Inflammatory macrophage treated with lipopolysaccharide for 4 hours (primary cell): ENCODE results near the gene FAS.

Experiments used
- DNase-seq: peaks from one replicate; pipeline ENCODE4 v3.0.0-alpha.2; 2020

Gene FAS

DNA sequence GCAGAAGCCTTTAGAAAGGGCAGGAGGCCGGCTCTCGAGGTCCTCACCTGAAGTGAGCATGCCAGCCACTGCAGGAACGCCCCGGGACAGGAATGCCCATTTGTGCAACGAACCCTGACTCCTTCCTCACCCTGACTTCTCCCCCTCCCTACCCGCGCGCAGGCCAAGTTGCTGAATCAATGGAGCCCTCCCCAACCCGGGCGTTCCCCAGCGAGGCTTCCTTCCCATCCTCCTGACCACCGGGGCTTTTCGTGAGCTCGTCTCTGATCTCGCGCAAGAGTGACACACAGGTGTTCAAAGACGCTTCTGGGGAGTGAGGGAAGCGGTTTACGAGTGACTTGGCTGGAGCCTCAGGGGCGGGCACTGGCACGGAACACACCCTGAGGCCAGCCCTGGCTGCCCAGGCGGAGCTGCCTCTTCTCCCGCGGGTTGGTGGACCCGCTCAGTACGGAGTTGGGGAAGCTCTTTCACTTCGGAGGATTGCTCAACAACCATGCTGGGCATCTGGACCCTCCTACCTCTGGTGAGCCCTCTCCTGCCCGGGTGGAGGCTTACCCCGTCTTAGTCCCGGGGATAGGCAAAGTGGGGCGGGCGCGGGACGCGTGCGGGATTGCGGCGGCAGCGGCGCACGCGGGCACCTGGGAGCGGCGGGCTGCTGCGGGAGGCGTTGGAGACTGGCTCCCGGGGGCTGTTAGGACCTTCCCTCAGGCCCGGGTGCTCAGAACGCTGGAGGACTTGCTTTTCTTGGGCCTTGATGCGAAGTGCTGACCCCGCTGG, at the start of gene FAS:
Gene FAS (plus strand): TSS at position 415 of the 777 bp plus-strand sequence. CDS start 79 bp downstream, at position 494.
- peak; percentile 79 for DNase-seq

DNA sequence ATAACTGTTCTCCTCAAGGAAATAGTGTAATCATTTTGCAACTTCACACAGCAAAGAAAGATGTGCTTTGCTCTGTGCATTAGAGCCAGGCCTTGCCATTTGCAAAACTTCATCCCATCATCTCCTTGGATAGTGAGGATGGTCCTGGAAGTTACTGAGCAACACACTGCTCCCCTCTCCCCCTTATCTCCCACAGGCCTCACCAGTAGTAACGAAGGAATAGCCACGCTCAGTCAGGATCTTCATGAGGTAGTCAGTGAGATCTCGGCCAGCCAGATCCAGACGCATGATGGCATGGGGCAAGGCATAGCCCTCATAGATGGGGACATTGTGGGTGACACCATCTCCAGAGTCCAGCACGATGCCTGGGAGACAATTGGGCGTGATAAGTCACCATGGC, 49.6 kb upstream of the FAS start:
- DNase-seq = no peak

DNA sequence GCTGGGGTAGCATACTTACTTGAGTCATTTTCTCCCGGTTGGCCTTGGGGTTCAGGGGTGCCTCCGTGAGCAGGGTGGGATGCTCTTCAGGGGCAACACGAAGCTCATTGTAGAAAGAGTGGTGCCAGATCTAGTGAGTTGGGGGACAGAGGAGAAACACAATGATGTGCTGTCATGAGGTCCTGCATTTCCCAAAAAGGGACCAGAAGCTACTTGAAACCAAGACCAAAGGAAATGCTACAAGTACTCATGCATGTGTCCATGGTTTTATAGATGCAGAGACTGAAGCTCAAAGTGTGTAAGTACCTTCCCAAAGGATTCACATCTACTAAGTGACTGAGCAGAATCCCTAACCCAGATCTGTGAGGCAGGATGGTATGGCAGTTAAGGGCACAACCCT, 46.8 kb upstream of the FAS start:
- no peak for DNase-seq

DNA sequence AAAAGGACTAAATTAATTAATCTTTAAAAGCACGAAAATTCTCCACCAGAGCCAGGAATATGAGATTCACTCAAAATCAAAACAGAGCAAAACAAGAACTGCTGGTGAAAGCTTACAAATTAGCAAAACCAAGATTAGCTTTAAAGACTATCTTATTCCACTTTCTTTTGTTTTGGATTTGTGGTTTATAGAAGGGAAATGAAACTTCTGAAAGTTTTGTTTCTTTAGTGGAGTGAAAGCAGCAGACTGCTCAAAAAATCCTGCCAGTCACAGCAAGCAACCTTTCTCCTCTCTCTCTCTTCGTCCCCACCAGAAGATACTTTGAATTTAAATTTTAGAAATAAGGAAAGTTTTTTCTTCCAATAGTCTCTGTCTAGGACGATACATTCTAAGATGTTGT, 45.8 kb upstream of the FAS start:
- DNase-seq = peak; percentile 68

DNA sequence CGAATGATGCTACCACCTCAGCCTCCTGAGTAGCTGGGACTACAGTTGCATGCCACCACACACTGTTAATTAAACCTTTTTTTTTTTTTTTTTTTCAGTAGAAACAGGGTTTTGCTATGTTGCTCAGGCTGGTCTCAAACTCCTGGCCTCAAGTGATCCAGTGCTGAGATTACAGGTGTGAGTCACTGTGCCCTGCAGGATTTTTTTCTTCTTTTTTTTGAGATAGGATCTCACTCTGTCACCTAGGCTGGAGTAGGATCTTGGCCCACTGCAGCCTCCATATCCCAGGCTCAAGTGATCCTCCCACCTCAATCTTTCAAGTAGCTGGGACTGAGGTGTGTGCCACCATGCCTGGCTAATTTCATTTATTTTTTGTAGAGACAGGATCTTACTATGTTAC, 44.4 kb upstream of the FAS start:
- no peak for DNase-seq

DNA sequence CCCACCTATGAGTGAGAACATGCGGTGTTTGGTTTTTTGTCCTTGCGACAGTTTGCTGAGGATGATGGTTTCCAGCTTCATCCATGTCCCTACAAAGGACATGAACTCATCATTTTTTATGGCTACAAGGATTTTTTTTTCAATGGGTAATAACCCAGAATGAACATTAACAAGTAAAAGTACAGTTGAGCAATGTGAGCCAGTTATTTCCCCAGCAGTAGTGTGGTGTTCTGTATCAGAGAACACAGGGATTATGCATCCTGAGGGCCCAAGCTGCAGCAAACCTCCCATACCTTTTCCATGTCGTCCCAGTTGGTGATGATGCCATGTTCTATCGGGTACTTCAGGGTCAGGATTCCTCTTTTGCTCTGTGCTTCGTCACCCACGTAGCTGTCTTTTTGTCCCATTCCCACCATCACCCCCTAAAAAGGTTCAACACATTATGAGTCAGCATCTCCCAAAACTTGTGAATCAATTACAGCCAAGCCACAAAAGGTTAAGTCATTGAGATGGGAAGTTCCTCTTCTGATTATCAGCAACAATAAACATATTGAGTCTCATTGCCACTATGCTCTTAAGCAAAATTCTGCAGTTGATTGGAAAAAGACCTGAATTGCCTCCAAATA, 43.5 kb upstream of the FAS start:
- DNase-seq = no peak

DNA sequence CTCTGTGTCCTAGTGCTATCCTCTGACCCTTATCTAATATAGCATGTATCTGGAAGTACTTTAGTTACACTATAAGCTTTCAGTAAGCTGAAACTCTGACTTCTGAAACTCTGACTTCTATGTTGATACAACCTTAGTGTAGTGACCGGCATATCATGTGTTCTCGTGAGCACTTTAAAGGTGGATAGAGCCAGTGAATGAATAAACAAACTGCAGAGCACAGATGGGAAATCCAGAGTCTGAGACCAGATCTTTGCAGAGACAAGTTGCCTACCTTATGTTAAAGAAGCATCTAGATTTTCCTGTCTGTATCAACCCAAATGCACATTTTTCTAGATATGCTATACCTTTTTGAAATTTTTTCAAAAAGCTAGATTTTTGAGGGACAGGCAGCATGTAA, 41.5 kb upstream of the FAS start:
- DNase-seq = no peak

DNA sequence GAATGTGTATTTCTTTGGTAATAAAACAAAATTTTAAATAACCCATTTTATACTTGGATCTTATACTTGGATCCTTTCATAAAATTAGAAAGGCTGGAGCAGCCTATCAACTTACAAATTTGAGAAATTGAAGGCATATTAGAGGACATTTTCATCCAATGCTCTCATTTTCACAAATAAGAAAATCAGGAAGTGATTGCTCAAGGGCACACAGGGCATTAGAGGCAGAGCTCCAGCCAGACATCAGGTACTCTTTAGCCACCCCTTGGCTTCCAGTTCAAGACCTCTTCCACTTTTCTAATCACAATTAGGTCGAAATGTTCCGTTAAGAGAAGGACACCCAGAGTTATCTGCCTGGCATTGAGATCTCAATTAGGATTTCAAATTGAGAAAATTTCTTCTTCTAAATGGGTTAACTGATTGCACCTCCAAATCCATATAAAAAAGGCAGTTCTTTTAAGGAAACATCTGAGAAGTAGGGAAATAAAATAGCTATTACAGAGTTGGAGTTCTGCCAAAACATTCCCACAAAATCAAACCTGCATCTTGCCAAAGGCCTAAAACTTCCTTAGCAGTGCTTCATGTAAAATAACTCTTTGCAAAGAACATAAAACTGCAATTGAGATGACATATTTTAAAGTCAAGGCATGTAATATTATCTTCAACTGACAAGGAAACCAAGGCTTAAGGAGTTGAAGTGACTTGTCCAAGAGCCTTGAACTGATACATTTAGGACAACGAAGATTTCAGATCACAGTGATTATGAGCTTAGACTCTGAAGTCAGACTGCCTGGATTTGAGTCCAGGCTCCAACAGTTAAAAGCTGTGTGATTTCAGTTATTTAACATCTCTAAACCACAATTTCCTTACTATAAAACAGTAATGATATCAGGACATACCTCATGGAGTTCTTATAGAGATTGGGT, 40.4 kb upstream of the FAS start:
- DNase-seq = peak; percentile 45

DNA sequence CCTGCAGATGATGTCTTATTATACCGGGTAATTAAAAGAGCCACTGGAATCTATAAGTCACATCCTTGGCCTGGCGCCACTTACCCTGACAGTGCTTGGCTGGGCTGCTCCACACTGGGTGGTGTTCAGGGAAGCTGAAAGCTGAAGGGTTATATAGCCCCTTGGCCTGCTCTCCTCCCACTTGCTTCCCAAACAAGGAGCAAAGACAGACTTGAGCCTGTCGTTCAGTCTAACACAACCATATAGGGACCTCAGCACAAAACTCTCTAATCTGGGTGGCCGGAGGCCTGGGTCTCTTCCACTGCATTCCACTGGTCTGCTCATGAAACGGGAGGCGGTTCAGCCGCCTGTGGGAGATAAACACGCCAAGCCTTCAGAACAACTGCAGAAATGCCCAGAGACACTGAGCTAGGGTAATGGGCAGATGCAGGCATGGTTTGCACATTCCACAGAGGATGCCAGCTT, 37.9 kb upstream of the FAS start, which contains the start of gene ACTA2:
Gene ACTA2 (minus strand): TSS at position 127 of the 465 bp plus-strand sequence. CDS start 3,843 bp downstream, outside the sequence.
- DNase-seq = no peak

DNA sequence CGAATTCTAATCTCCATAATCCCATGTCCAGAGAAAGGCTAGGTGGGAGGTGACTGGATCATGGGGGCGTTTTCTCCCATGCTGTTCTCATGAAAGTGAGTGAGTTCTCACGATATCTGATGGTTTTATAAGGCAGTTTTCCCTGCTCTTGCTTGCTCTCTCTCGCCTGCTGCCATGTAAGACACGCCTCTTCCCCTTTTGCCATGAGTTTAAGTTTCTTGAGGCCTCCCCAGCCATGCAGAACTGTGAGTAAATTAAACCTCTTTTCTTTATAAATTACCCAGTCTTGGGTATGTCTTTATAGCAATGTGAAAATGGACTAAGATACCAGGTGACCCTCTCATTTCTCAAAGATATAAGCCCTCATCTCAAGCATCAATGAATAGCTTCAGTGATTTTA, 36.9 kb upstream of the FAS start:
- no peak for DNase-seq

DNA sequence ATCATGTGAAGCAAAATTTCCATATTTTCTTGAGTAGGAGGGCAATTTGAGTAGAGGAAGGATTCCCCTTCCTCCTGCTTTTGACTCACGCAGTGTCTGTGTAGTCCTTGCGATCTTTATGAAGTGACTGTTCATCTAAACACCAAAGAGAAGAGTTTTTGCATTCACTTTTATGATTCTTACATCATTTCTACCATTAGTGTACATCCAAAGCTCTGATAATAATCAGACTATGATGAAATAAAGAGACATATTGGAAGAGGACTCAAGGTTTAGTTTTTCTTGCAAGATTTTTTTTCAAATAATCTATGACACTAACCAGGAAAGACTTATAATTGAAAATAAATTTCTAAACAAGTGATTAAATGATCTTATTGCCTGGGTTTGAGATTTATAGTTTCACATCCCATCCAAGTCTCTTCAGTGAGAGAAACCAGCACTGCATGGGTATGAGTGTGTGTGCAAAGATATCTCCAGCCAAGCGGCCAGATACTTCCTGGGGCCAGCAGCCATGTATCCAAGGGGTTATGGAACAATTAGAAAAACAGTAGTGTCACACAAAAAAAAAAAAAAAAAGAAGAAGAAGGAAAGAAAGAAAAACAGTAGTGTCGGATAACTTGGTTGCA, 36.0 kb upstream of the FAS start:
- no peak for DNase-seq

DNA sequence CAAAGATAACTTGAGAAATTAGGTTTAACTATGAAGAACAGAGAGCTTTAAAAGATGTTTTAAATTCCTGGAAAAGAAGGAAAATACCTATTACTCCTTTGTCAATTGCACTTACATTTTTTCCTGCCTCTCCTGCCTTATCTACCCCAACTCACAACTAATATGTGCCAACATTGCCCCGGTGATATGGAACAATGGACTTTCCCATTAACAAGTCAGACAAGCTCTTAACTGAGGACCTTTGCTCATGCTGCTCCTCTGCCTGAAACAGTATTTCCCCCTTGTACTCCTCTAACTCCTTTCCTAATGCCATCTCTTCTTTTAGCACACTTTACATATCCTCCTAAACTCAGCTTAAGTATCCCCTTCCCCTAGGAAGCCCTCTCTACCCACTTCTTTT, 33.2 kb upstream of the FAS start:
- no peak for DNase-seq

DNA sequence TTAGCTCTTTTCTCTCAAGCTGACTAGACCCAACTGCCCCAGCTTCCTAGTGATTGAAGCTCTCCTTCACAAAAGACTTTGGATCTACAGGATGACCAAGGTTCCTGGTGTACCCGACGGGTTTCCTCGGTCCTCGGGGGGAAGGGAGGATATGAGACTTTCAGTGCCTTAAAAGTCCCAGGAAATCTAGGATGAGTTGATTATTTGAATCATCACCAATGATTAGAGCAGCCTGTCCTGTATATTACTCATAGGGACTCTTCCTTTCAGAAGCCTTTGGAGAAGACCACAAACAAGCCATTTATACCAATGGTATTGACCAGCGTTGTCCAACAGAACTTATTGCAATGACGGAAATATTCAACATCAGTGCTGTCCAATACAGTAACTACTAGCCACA, 31.9 kb upstream of the FAS start:
- no peak for DNase-seq

DNA sequence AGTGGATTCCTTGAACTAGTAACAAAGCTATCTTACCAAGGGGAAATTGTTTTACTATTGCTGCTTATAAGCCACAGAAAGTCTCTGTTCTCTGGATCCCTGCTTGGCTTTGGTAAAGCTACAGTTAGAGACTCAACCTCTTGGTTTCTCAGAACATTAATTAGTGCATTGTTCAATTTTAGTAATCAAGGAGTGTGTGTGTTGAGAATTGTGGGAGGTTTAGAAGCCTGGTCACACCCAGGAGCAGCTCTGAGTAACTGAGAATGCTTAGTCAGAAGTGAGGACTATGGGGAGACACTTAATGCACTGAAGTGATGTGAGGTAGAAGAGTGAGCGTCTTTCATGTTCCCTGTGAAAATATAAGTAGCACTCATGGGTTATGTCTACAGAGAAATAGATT, 29.8 kb upstream of the FAS start:
- DNase-seq = no peak

DNA sequence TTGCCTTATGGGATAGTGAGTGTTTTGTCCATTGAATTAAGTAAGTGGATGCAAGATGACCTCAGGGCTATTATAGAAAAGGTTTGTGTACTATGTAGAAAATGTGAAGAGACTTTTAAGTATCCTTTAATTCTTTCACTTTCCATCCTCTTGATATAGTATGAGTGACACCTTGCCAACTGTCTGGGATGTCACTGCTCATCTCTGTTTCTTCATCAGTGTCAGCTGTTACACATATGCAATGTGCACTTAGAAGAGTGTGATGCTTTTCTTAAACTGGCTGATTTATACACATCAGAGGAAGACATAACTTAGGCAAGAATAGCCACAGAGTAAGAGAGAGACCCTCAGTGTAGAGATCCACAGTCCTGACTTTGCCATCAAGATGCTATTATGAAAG, 29.3 kb upstream of the FAS start:
- peak; percentile 33 for DNase-seq

DNA sequence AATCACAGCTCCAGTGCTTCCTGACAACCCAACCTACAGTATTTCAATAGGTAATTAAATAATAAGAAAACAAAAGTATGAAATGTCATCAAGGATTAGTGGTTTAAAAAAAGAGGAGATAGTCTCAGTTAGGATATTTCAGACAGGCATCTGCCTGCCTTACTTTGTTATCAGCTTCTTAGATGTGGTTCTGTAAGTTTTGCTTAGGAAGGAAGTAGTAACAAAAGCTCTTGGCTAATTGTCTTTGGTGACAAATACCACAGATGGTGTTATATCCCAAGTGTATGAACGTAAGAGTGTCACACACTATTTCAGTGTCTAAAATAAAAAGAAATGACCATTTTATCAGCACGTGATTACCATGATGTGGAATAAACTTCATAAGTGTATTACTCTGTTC, 28.3 kb upstream of the FAS start:
- peak; percentile 20 for DNase-seq

DNA sequence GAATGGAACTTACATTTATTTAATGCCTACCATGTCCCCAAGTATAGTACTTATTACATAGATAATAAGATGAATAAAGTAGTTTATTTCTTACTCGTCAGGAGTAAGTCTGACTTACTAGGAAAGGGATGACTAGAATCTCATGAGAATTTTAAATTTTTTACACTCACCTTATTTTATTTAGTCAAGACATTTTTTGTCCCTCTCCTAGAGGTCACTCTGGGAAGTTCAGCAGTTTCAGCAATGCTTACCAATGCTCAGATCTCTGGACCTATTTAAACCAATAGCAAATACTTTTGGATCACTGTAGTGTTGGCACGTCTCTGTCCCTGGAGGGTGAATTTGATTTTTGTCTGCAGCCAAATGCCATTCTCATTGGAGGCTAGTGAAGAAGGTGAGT, 27.3 kb upstream of the FAS start:
- no peak for DNase-seq

DNA sequence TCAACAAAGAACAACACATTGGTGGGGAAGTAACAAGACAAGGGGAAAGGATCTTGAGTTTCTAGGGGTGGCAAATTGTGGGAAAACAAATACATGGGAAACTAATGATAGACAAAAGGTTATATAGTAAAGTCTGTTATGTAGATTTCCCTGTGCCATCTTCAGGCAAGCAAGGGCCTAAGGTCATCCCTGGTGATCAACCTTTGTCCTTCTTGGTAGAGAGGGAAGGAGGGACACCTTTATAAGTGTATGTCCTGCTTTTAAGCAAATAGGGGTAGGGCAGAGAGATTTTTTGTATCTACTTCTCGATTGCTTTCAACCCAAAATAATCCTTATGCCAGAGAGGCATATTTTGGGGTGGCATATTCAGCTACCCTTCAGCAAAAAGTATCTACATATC, 26.2 kb upstream of the FAS start:
- no peak for DNase-seq

DNA sequence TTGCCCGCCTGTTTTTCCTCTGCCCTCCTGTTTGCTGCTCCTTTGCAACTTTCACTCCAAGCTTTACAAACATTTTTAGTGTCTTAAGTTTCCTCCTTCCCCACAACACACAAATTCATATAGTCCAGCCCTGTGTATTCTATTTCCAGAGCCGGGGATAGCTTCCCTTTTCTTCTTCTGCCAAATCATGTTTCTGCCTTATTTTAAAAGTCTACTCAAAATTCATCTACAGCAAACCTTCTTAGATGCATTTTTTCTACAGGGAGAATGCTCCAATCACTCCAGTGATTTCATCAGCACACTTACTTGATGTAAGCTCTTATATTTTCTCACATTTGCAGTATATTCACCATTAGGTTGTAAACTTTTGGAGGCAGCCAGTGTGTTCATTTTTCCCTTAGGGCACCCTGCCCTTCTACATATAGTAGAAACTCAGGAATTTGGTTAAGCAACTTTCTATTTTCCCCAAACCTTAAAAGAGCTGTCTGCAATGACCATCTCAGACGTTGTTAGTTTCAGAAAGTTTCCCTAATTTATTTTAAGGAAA, 25.7 kb upstream of the FAS start:
- no peak for DNase-seq

DNA sequence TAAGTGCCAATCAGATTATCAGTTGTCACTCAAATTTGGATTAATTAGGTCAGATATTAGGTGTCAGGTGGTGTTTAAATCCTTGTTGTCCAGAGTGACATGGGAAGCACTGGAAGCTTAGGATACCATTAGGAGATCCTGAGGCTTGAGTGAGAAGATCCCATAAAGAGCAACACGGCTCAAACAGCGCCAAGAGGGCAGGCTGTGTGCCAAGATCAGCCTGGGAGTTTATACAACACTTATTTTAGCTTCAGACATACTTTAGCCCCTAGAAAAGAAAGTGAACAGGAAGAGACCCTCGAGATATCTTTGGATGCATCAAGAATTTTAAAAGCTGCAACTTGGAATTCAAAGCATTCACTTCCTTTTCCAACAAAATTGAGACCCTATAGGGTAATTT, 23.8 kb upstream of the FAS start:
- DNase-seq = no peak

DNA sequence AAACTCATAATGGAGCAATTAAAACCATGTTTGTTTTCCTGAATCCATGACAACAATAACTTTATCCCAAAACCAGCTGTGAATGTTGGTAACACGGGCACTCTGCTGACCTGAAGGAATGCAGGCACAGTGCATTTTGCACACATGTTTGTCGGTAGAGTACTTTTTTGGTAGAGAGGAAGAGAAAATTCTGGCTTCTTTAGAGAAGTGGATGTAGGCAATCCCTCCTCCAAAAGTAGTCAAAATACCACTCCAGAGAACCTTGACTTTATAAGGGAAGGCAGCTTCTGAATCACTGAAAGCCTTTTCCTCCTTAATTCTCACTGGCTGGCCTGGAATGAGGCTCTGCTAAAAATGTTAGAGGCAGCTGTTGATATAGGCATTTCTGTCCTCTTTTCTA, 22.2 kb upstream of the FAS start:
- no peak for DNase-seq

DNA sequence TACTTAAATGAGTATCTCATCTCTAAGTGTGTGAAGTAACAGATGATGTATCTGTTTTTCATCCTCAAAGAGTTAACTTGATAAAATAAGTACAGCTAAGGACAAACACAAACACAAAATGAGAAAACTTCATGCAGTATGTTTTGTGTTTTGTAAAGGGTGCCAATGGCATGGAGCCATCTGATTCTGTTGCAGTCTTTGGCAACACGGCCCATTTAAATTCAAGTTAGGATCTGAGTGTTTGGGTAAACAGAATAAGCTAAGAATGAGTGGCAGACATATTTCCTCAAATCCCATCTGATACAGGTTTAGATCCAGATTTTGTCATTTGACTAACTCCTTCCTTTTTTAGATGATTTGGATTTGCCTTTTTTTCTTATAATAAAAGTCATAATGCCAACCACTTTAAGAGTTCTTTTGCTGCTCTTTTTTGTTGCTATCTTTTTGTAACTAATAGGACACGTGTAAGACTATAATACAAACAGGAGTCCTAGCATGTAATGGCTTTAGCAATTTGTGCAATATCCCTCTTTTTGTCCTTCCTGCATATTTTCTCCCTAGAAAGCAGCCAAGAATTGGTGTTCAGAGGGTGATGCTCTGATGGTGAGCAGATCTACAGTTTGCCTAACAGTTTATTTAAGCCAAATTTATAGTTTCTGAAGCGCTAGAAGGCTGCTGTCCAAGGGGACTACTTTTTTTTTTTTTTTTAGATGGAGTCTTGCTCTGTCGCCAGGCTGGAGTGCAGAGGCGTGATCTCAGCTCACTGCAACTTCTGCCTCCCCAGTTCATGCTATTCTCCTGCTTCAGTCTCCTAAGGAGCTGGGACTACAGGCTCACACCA, 19.2 kb upstream of the FAS start:
- no peak for DNase-seq
